Esophagus muscularis mucosa (tissue), 4 donors: Measurements from ENCODE around the gene DIPK1A.

Experiments
- CTCF ChIP-seq, 3 experiments: fragments of 200-600 bp in 2 of 3; fragments of 450-650 bp in 1 of 3; sonication (generic) in 2 of 3; IDR thresholded peaks; one replicate each; pipeline ENCODE4 v1.5.1; 2017 to 2019; ENCODE audit warnings: antibody characterized with exemption in 3 of 3, mild to moderate bottlenecking in 2 of 3, moderate library complexity in 1 of 3
- EP300 ChIP-seq: sonication (generic); formaldehyde crosslinking; IDR thresholded peaks from one replicate; pipeline ENCODE4 v1.6.1; 2017; ENCODE audit warnings: antibody characterized with exemption
- POLR2A ChIP-seq: fragments of 450-650 bp; IDR thresholded peaks from one replicate; pipeline ENCODE4 v1.6.1; 2017; ENCODE audit warnings: antibody characterized with exemption, moderate library complexity, mild to moderate bottlenecking, low read depth
- POLR2AphosphoS5 ChIP-seq, 2 donors: sonication (generic); formaldehyde crosslinking; IDR thresholded peaks; one replicate each; pipeline ENCODE4 v1.6.1; 2017; ENCODE audit warnings: antibody characterized with exemption in 2 of 2

DNA sequence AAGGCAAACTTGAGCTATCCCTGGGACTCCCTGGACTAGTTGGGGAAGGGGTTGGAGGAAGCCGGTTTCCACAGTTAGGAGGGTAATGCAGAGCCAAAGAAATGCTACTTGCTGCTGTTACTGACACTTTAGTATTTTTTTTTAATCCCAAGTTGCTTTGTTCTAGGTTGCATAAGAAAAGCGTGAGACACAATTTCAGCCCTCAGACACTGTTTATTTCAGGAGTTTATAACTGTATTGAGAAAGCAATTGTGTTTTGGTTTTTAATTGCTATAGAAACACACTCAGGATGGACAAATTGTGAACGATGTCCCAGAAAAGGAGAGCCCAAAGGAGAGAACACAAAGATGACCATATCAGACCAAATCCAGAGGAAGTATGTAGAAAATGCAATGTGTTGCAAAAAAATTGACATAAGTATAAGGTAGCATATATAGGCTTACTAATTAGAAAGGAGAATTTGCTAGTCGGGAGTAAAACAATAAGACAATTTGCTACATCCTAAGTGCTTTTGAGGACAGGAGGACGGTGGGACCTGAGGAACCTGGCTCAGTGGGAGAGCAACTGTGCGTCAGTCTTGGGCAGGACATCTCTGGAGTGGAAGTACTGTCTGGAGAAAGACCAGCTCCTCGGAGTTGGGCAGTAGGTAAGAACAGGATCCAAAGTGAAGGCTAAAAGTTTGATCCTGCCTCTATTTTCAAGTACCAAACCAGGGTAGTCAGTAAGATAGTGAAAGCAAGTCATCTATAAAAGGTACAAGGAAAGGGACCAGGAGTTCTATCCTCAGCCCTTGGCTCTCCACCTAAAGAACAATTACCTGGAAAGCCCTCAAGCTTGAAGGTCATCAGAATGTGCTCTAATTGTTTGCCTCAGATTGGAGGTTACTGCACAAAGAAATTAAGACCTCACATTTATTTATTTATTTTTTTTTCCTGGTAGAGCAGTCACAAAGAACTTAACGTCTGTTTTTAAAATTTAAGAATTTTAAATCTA, 39.9 kb downstream of the DIPK1A start:
- TF ChIP-seq POLR2AphosphoS5 (IDR thresholded peaks at IDR 0.05) (no peak), EP300 (no peak), CTCF (IDR thresholded peaks at IDR 0.05) (no peak), POLR2A (no peak)
